KMS-11 (cell line): ENCODE measurements around the gene CTSF.

Experiments used
- H2AFZ ChIP-seq: fragments of 200-600 bp; sonication (generic); 2 replicates; pipeline ENCODE4 v1.6.1; 2016; ENCODE audit warnings: antibody characterized with exemption, mixed run types, low read depth
- H3K27ac ChIP-seq: fragments of 200-600 bp; sonication (generic); 2 replicates; pipeline ENCODE4 v1.6.1; 2016; ENCODE audit warnings: mild to moderate bottlenecking, mixed run types
- H3K27me3 ChIP-seq: fragments of 200-600 bp; sonication (generic); 2 replicates; pipeline ENCODE4 v1.6.1; 2017; ENCODE audit warnings: mild to moderate bottlenecking, low read depth, mixed run types, moderate library complexity; ENCODE audit not compliant: insufficient read depth
- H3K36me3 ChIP-seq: fragments of 200-600 bp; sonication (generic); 2 replicates; pipeline ENCODE4 v1.6.1; 2017; ENCODE audit warnings: mild to moderate bottlenecking, mixed run types; ENCODE audit not compliant: insufficient read depth
- H3K4me1 ChIP-seq: fragments of 200-600 bp; sonication (generic); 2 replicates; pipeline ENCODE4 v1.6.1; 2016; ENCODE audit warnings: mild to moderate bottlenecking, low read depth, mixed run types; ENCODE audit not compliant: poor library complexity, severe bottlenecking
- H3K4me2 ChIP-seq: fragments of 200-600 bp; sonication (generic); 2 replicates; pipeline ENCODE4 v1.7.0; 2016; ENCODE audit warnings: mild to moderate bottlenecking, mixed run types
- H3K4me3 ChIP-seq: fragments of 200-600 bp; sonication (generic); IDR thresholded peaks from 2 replicates; pipeline ENCODE4 v1.6.1; 2017; ENCODE audit warnings: low read depth, low read length, mixed read lengths; ENCODE audit not compliant: insufficient read depth
- H3K79me2 ChIP-seq: fragments of 200-600 bp; sonication (generic); 2 replicates; pipeline ENCODE4 v1.6.1; 2016; ENCODE audit warnings: low read depth, mixed run types; ENCODE audit not compliant: insufficient read depth
- H3K9ac ChIP-seq: fragments of 200-600 bp; sonication (generic); 2 replicates; pipeline ENCODE4 v1.6.1; 2016; ENCODE audit warnings: mild to moderate bottlenecking, mixed run types
- H4K20me1 ChIP-seq: fragments of 200-600 bp; sonication (generic); 2 replicates; pipeline ENCODE4 v1.6.1; 2016; ENCODE audit warnings: mild to moderate bottlenecking, mixed run types; ENCODE audit not compliant: insufficient read depth
- TF ChIP-seq, protein P1 (sequence below): fragments of 200-600 bp; sonication (generic); conservative IDR thresholded peaks from 2 replicates; pipeline ENCODE4 v1.6.1; 2017; ENCODE audit warnings: low read depth, mild to moderate bottlenecking, antibody characterized with exemption, low read length, moderate library complexity, mixed read lengths

CTSF gene

DNA sequence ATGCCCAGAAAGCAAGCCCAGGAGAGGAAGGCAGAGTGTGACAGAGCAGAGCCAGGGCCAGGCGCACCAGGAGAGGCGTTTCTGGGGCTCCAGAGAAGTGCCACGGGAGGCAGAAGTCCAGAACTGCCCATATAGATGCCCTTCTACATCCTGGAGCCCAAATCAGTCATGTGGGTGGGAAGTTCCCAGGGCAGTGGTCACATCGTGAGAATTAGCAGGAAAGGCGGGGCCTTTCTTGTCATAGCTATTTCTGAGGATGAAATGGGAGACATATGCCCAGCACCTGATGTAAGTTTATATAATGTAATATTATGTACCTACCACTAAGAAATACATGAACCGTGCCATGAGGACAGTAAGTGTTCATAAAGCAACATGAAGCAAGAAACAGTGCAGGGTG, 35.6 kb downstream of the CTSF start:
- no peak overlapping the region for H3K27ac ChIP-seq
- no peaks in the 10 kb centered on the region for H3K79me2 ChIP-seq
- no peaks in the 10 kb centered on the region for H4K20me1 ChIP-seq
- H3K36me3 ChIP-seq, result no peaks in the 10 kb centered on the region
- TF ChIP-seq, protein P1, sequence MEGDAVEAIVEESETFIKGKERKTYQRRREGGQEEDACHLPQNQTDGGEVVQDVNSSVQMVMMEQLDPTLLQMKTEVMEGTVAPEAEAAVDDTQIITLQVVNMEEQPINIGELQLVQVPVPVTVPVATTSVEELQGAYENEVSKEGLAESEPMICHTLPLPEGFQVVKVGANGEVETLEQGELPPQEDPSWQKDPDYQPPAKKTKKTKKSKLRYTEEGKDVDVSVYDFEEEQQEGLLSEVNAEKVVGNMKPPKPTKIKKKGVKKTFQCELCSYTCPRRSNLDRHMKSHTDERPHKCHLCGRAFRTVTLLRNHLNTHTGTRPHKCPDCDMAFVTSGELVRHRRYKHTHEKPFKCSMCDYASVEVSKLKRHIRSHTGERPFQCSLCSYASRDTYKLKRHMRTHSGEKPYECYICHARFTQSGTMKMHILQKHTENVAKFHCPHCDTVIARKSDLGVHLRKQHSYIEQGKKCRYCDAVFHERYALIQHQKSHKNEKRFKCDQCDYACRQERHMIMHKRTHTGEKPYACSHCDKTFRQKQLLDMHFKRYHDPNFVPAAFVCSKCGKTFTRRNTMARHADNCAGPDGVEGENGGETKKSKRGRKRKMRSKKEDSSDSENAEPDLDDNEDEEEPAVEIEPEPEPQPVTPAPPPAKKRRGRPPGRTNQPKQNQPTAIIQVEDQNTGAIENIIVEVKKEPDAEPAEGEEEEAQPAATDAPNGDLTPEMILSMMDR, result no peak
- no peaks in the 10 kb centered on the region for H3K27me3 ChIP-seq
- no peak overlapping the region for H3K4me2 ChIP-seq
- H3K9ac ChIP-seq, result no peak overlapping the region
- H2AFZ ChIP-seq, result no peak overlapping the region
- H3K4me1 ChIP-seq, result no peaks in the 10 kb centered on the region
- no peak overlapping the region for H3K4me3 ChIP-seq

DNA sequence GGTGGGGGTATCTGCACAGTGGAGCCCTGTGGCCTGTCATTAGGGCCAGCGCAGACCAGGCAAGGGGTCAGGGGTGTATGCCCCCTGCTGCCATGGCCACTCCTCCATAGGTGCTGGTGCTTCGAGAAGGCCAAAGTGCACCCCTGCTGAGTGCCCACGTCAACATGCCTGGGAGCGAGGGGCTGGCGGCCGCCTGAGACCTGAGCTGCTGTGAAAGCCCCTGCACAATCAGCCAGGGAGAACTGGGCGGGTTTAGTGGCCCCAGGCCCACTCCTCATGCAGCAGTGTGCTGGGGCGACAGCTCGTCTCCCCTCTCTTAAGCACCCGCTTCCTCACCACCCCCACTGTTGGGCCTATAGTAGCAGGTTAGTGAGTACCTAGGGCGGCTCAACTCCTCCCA, 36.6 kb downstream of the CTSF start:
- Histone ChIP-seq H2AFZ (no peak overlapping the region), H3K36me3 (no peaks in the 10 kb centered on the region), H3K79me2 (no peaks in the 10 kb centered on the region), H3K9ac (no peak overlapping the region), H3K4me2 (no peak overlapping the region), H3K27me3 (no peaks in the 10 kb centered on the region), H3K27ac (no peak overlapping the region), H3K4me3 (no peak overlapping the region), H3K4me1 (no peaks in the 10 kb centered on the region), H4K20me1 (no peaks in the 10 kb centered on the region)
- TF ChIP-seq, protein P1, result no peak

DNA sequence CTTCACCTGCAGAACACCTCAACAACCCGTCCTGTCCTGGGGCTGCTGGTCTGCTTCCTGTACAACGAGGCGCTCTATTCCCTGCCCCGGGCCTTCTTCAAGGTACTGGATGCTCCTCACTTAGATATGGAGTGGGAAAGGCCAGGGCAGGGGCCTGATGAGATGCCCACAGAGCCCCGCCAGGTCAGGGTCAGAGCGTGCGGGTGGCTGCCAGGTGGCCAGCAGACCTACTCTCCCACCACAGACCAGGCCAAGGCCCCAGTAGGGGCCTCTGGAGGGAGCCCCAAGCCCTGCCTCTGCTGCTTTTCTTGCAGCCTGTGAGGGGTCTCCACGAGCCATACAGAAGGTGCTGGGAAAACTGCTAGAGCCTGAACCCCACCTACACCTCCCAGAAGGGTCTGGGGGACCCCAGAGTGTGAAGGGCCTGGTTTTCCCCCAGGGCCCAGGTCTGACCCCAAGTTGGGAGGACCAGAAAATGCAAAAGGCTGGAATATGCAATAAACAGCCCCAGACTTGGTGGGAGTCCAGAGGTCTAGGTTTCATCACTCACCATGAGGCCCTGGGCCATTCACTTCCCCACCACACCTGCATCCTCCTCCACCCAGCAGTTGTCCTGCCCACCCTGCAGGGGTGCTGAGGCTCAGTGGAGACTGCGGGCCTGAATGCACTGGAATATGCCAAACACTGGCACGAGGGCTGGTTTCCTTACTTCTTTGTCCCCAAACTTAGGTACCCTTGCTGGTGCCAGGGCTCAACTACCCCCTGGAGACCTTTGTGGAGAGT, 37.3 kb downstream of the CTSF start:
- Histone ChIP-seq H2AFZ (no peak overlapping the region), H3K27ac (no peak overlapping the region), H3K4me3 (no peak overlapping the region), H3K27me3 (no peaks in the 10 kb centered on the region), H3K9ac (no peak overlapping the region), H4K20me1 (no peaks in the 10 kb centered on the region), H3K4me2 (no peak overlapping the region), H3K79me2 (no peaks in the 10 kb centered on the region), H3K4me1 (no peaks in the 10 kb centered on the region), H3K36me3 (no peaks in the 10 kb centered on the region)
- TF ChIP-seq, protein P1, result no peak

DNA sequence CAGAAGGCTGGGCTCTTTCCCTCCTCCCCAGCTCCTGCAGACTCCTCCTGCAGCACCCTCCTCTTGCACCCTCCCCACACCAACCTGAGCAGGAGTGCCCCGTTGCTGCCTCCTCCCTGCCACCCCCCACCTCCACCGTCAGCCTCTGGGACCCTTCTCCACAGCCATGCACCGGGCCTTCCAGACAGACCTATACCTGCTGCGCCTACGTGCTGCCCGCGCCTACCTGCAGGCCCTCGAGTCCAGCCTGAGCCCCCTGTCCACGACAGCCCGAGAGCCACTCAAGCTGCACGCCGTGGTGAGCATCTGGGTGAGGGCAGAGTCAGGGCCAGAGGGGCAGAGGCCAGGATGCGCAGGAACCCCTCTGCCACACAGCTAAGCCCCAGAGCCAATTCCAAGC, 38.8 kb downstream of the CTSF start:
- H3K36me3 ChIP-seq, result no peaks in the 10 kb centered on the region
- TF ChIP-seq, protein P1, result no peak
- no peaks in the 10 kb centered on the region for H3K4me1 ChIP-seq
- H3K9ac ChIP-seq, result no peak overlapping the region
- no peak overlapping the region for H3K4me2 ChIP-seq
- no peaks in the 10 kb centered on the region for H3K79me2 ChIP-seq
- H3K4me3 ChIP-seq, result no peak overlapping the region
- no peaks in the 10 kb centered on the region for H4K20me1 ChIP-seq
- H2AFZ ChIP-seq, result no peak overlapping the region
- H3K27ac ChIP-seq, result no peak overlapping the region
- no peaks in the 10 kb centered on the region for H3K27me3 ChIP-seq
